Neuronal stem cell (in vitro differentiated cells): ENCODE results near the gene CKMT2.

Experiments used
- DNase-seq: peaks from one replicate; pipeline ENCODE4 v3.0.0-alpha.2; 2013; ENCODE audit warnings: low spot score
- H2AFZ ChIP-seq: one replicate; pipeline ENCODE4 v1.6.1; 2013; ENCODE audit warnings: mild to moderate bottlenecking, low read length, inconsistent platforms
- H2AK5ac ChIP-seq: 2 replicates; pipeline ENCODE4 v1.6.1; 2013; ENCODE audit warnings: low read depth, mild to moderate bottlenecking, inconsistent platforms, low read length, moderate library complexity, mixed read lengths
- H2BK120ac ChIP-seq: 2 replicates; pipeline ENCODE4 v1.6.1; 2013; ENCODE audit warnings: low read depth, mild to moderate bottlenecking, inconsistent platforms, low read length, moderate library complexity, mixed read lengths
- H2BK12ac ChIP-seq: one replicate; pipeline ENCODE4 v1.6.1; 2013; ENCODE audit warnings: low read length, inconsistent platforms
- H2BK15ac ChIP-seq: 2 replicates; pipeline ENCODE4 v1.6.1; 2013; ENCODE audit warnings: mild to moderate bottlenecking, low read length, inconsistent platforms, mixed read lengths
- H2BK5ac ChIP-seq: one replicate; pipeline ENCODE4 v1.6.1; 2013; ENCODE audit warnings: inconsistent platforms, mild to moderate bottlenecking, low read length, moderate library complexity
- H3K14ac ChIP-seq: one replicate; pipeline ENCODE4 v1.6.1; 2013; ENCODE audit warnings: low read length, inconsistent platforms
- H3K18ac ChIP-seq: 2 replicates; pipeline ENCODE4 v1.6.1; 2013; ENCODE audit warnings: low read length, inconsistent platforms
- H3K23ac ChIP-seq: 2 replicates; pipeline ENCODE4 v1.6.1; 2013; ENCODE audit warnings: low read depth, mild to moderate bottlenecking, mixed read lengths, low read length, inconsistent platforms; ENCODE audit not compliant: poor library complexity
- H3K27ac ChIP-seq: replicated peaks from 3 replicates; pipeline ENCODE4 v1.5.1; 2013; ENCODE audit warnings: low read length, inconsistent platforms
- H3K27me3 ChIP-seq, 3 experiments: 2 replicates each; pipeline ENCODE4 v1.6.1; 2013; ENCODE audit warnings: low read length in 3 of 3, mild to moderate bottlenecking in 2 of 3, inconsistent platforms in 1 of 3, low read depth in 1 of 3, mixed read lengths in 1 of 3, moderate library complexity in 1 of 3; ENCODE audit not compliant: control insufficient read depth in 3 of 3, insufficient read depth in 3 of 3
- H3K36me3 ChIP-seq, 2 donors: replicated peaks in 1 of 2; 2 replicates each; pipeline ENCODE4 v1.6.1; 2013; ENCODE audit warnings: low read length in 2 of 2; ENCODE audit not compliant: control insufficient read depth in 2 of 2, insufficient read depth in 2 of 2
- H3K4ac ChIP-seq: 2 replicates; pipeline ENCODE4 v1.6.1; 2013; ENCODE audit warnings: inconsistent platforms, mild to moderate bottlenecking, low read length, moderate library complexity
- H3K4me1 ChIP-seq, 2 donors: 1 replicate in 1 of 2; 2 replicates in 1 of 2; pipeline ENCODE4 v1.6.1; 2013; ENCODE audit warnings: low read length in 2 of 2, low read depth in 1 of 2; ENCODE audit not compliant: control insufficient read depth in 2 of 2, insufficient read depth in 1 of 2
- H3K4me2 ChIP-seq: one replicate; pipeline ENCODE4 v1.6.1; 2013; ENCODE audit warnings: mild to moderate bottlenecking, low read length, inconsistent platforms; ENCODE audit not compliant: insufficient read depth, poor library complexity, severe bottlenecking
- H3K4me3 ChIP-seq, 2 donors: 2 replicates each; pipeline ENCODE4 v1.5.1; 2013; ENCODE audit warnings: low read length in 2 of 2, mild to moderate bottlenecking in 2 of 2, inconsistent platforms in 1 of 2, moderate library complexity in 1 of 2
- H3K79me1 ChIP-seq: one replicate; pipeline ENCODE4 v1.6.1; 2013; ENCODE audit warnings: low read depth, mild to moderate bottlenecking, inconsistent platforms, low read length, moderate library complexity
- H3K9ac ChIP-seq: one replicate; pipeline ENCODE4 v1.6.1; 2013; ENCODE audit warnings: mild to moderate bottlenecking, low read depth, low read length, inconsistent platforms; ENCODE audit not compliant: poor library complexity
- H3K9me3 ChIP-seq, 2 donors: replicated peaks in 1 of 2; 2 replicates each; pipeline versions ENCODE3 to v1.6.1; 2013; ENCODE audit warnings: low read length in 2 of 2, mild to moderate bottlenecking in 2 of 2, inconsistent platforms in 1 of 2, low read depth in 1 of 2, mixed read lengths in 1 of 2, moderate library complexity in 1 of 2; ENCODE audit not compliant: control insufficient read depth in 2 of 2, insufficient read depth in 1 of 2
- H4K8ac ChIP-seq: one replicate; pipeline ENCODE4 v1.6.1; 2013; ENCODE audit warnings: low read depth, mild to moderate bottlenecking, inconsistent platforms, low read length, moderate library complexity
- H4K91ac ChIP-seq: one replicate; pipeline ENCODE4 v1.6.1; 2013; ENCODE audit warnings: low read length, low read depth, mild to moderate bottlenecking, inconsistent platforms; ENCODE audit not compliant: poor library complexity
- WGBS, 2 donors: extraction: QIAGEN DNeasy Blood & Tissue Kit; methylation state at CpG; one replicate each; pipeline ENCODE4 v1.1.7; 2013; ENCODE audit warnings: missing lambda C conversion rate in 2 of 2, mixed read lengths in 1 of 2; ENCODE audit not compliant: insufficient read length in 2 of 2, insufficient replicate concordance in 1 of 2; ENCODE audit errors: extremely low coverage in 2 of 2; 5-methylcytosine and 5-hydroxymethylcytosine counted together

The CKMT2 gene

GRCh38 chr5:81214848-81215247 is 18.3 kb upstream of the CKMT2 start:
- H2BK5ac ChIP-seq, result no peak overlapping the region
- H3K27me3 ChIP-seq, result no peaks in the 10 kb centered on the region
- no CpG with 5 or more reads among the region's 8 CpGs for WGBS, 2 donors
- H3K23ac ChIP-seq, result no peak overlapping the region
- H3K9me3 ChIP-seq, result no peaks in the 10 kb centered on the region
- H2AFZ ChIP-seq, result no peak overlapping the region
- no peak for DNase-seq
- H3K36me3 ChIP-seq, result no peaks in the 10 kb centered on the region
- no peak overlapping the region for H2BK12ac ChIP-seq
- H4K91ac ChIP-seq, result no peak overlapping the region
- H3K4ac ChIP-seq, result no peak overlapping the region
- no peak overlapping the region for H3K14ac ChIP-seq
- peaks cover 0 to 1% of the 10 kb centered on the region in 2 donors for H3K4me1 ChIP-seq
- no peak overlapping the region for H2BK120ac ChIP-seq
- no peak overlapping the region for H3K27ac ChIP-seq
- H3K4me2 ChIP-seq, result no peak overlapping the region
- H2BK15ac ChIP-seq, result no peak overlapping the region
- H2AK5ac ChIP-seq, result no peak overlapping the region
- H3K9ac ChIP-seq, result no peak overlapping the region
- no peak overlapping the region for H3K18ac ChIP-seq
- H4K8ac ChIP-seq, result no peak overlapping the region
- H3K79me1 ChIP-seq, result no peaks in the 10 kb centered on the region
- H3K4me3 ChIP-seq, result no peak overlapping the region

GRCh38 chr5:81216152-81216551 is 17.0 kb upstream of the CKMT2 start:
- H3K27me3 ChIP-seq, result no peaks in the 10 kb centered on the region
- WGBS, 2 donors, result no CpG with 5 or more reads among the region's 3 CpGs

GRCh38 chr5:81219389-81219788 is 13.7 kb upstream of the CKMT2 start:
- Histone ChIP-seq H3K4me2 (no peak overlapping the region), H2AK5ac (no peak overlapping the region), H3K79me1 (no peaks in the 10 kb centered on the region), H3K14ac (no peak overlapping the region), H2BK5ac (no peak overlapping the region), H2BK12ac (no peak overlapping the region), H3K18ac (no peak overlapping the region), H2BK15ac (no peak overlapping the region), H3K4me1 (no peaks in the 10 kb centered on the region), H3K9me3 (no peaks in the 10 kb centered on the region), H3K27me3 (no peaks in the 10 kb centered on the region), H2BK120ac (no peak overlapping the region), H3K36me3 (no peaks in the 10 kb centered on the region), H3K4ac (no peak overlapping the region), H3K23ac (no peak overlapping the region), H3K27ac (no peak overlapping the region), H4K91ac (no peak overlapping the region), H4K8ac (no peak overlapping the region), H2AFZ (no peak overlapping the region), H3K9ac (no peak overlapping the region), H3K4me3 (no peak overlapping the region)
- WGBS, 2 donors, result no CpG with 5 or more reads among the region's 3 CpGs
- DNase-seq, result no peak

More at GRCh38 chr5:81216152-81216551, 17.0 kb upstream of the CKMT2 start:
- no peak overlapping the region for H3K27ac ChIP-seq
- H3K4me2 ChIP-seq, result no peak overlapping the region
- peaks cover 0 to 1% of the 10 kb centered on the region in 2 donors for H3K4me1 ChIP-seq
- no peak overlapping the region for H4K91ac ChIP-seq
- no peak overlapping the region for H2AK5ac ChIP-seq
- no peak overlapping the region for H2BK12ac ChIP-seq
- H3K79me1 ChIP-seq, result no peaks in the 10 kb centered on the region
- no peak overlapping the region for H4K8ac ChIP-seq
- no peak overlapping the region for H3K23ac ChIP-seq
- H3K9me3 ChIP-seq, result no peaks in the 10 kb centered on the region
- no peak overlapping the region for H2AFZ ChIP-seq
- H2BK15ac ChIP-seq, result no peak overlapping the region
- H3K4me3 ChIP-seq, result no peak overlapping the region
- no peaks in the 10 kb centered on the region for H3K36me3 ChIP-seq
- no peak overlapping the region for H3K14ac ChIP-seq
- H2BK5ac ChIP-seq, result no peak overlapping the region
- H3K9ac ChIP-seq, result no peak overlapping the region
- DNase-seq, result no peak
- H3K4ac ChIP-seq, result no peak overlapping the region
- no peak overlapping the region for H3K18ac ChIP-seq
- H2BK120ac ChIP-seq, result no peak overlapping the region

GRCh38 chr5:81222285-81222684 is 10.8 kb upstream of the CKMT2 start:
- H3K27me3 ChIP-seq, result no peaks in the 10 kb centered on the region
- no peak overlapping the region for H3K4me3 ChIP-seq
- DNase-seq, result no peak
- H3K4ac ChIP-seq, result no peak overlapping the region
- no peak overlapping the region for H4K91ac ChIP-seq
- H4K8ac ChIP-seq, result no peak overlapping the region
- H2BK120ac ChIP-seq, result no peak overlapping the region
- H3K14ac ChIP-seq, result no peak overlapping the region
- H3K23ac ChIP-seq, result no peak overlapping the region
- no peak overlapping the region for H3K4me2 ChIP-seq
- H2BK12ac ChIP-seq, result no peak overlapping the region
- no peaks in the 10 kb centered on the region for H3K36me3 ChIP-seq
- no peak overlapping the region for H2AFZ ChIP-seq
- no peak overlapping the region for H2AK5ac ChIP-seq
- no peaks in the 10 kb centered on the region for H3K4me1 ChIP-seq
- H2BK15ac ChIP-seq, result no peak overlapping the region
- H3K18ac ChIP-seq, result no peak overlapping the region
- H3K9me3 ChIP-seq, result no peaks in the 10 kb centered on the region
- no peaks in the 10 kb centered on the region for H3K79me1 ChIP-seq
- H2BK5ac ChIP-seq, result no peak overlapping the region
- no peak overlapping the region for H3K9ac ChIP-seq
- H3K27ac ChIP-seq, result no peak overlapping the region
